ENCODE data around the gene REC8. TPM values are rescaled to one million over a fixed set of nuclear protein-coding genes. Genes with fewer than 3 reads are reported as not detected.
"Not testable (repeated sequence)": the region's sequence is repeated elsewhere in the genome, so short reads cannot be mapped to it uniquely, and the experiment has no call there.

The REC8 gene
- total RNA-seq, 1 donor from 2014 or later, result 46.4 TPM

GRCh38 chr14:24219080-24219479 lies 47.2 kb downstream of the REC8 start:
- TF ChIP-seq CTCF (IDR thresholded peaks at IDR 0.05; ENCODE audit: insufficient read depth, low read depth, low read length), result no peak
- no peak for TF ChIP-seq EZH2 (IDR thresholded peaks at IDR 0.05; ENCODE audit: insufficient read depth, low read length)
- no peak for FAIRE-seq
- Histone ChIP-seq H3K4me1 (ENCODE audit: insufficient read depth, low read length) (peaks cover 3% of the 10 kb centered on the region), H3K79me2 (ENCODE audit: insufficient read depth, low read length) (peaks cover 57% of the 10 kb centered on the region), H4K20me1 (ENCODE audit: insufficient read depth, low read length) (peaks cover 5% of the 10 kb centered on the region), H2AFZ (ENCODE audit: low read depth, low read length) (no peak overlapping the region), H3K36me3 (ENCODE audit: insufficient read depth, low read length) (no peaks in the 10 kb centered on the region), H3K4me3 (ENCODE audit: insufficient read depth, low read depth, low read length) (no peak overlapping the region), H3K9ac (ENCODE audit: low read length) (no peak overlapping the region), H3K9me3 (ENCODE audit: insufficient read depth, low read depth, low read length) (no peaks in the 10 kb centered on the region), H3K27me3 (ENCODE audit: insufficient read depth, low read length) (no peaks in the 10 kb centered on the region), H3K27ac (ENCODE audit: low read depth, low read length) (no peak overlapping the region), H3K4me2 (ENCODE audit: low read length) (no peak overlapping the region)
- peaks cover 7% of the 10 kb centered on the region for H3K36me3 Mint-ChIP-seq (ENCODE audit: low read depth, unreplicated experiment)
- no peaks in the 10 kb centered on the region for H3K9me3 Mint-ChIP-seq (ENCODE audit: unreplicated experiment)
- no peak overlapping the region for H3K4me3 Mint-ChIP-seq (ENCODE audit: unreplicated experiment)
- DNase-seq (ENCODE audit: low read depth), result no peak
- no peaks in the 10 kb centered on the region for H3K27me3 Mint-ChIP-seq (ENCODE audit: low read depth, unreplicated experiment)
- peaks cover 8% of the 10 kb centered on the region for H3K4me1 Mint-ChIP-seq (ENCODE audit: low read depth, unreplicated experiment)
- no peak overlapping the region for H3K27ac Mint-ChIP-seq (ENCODE audit: unreplicated experiment)

- FAIRE-seq, result no peak
- no peak overlapping the region for H3K4me2 ChIP-seq (ENCODE audit: low read length)
- no peak for DNase-seq (ENCODE audit: low read depth)
- no peaks in the 10 kb centered on the region for H3K36me3 ChIP-seq (ENCODE audit: insufficient read depth, low read length)
- H3K4me3 ChIP-seq (ENCODE audit: insufficient read depth, low read depth, low read length), result no peak overlapping the region
- H3K9ac ChIP-seq (ENCODE audit: low read length), result no peak overlapping the region
- H4K20me1 ChIP-seq (ENCODE audit: insufficient read depth, low read length), result peaks cover 5% of the 10 kb centered on the region
- H3K79me2 ChIP-seq (ENCODE audit: insufficient read depth, low read length), result peaks cover 60% of the 10 kb centered on the region
- H3K4me3 Mint-ChIP-seq (ENCODE audit: unreplicated experiment), result no peak overlapping the region
- no peak overlapping the region for H3K27ac Mint-ChIP-seq (ENCODE audit: unreplicated experiment)
- TF ChIP-seq CTCF (IDR thresholded peaks at IDR 0.05; ENCODE audit: insufficient read depth, low read depth, low read length) (no peak), EZH2 (IDR thresholded peaks at IDR 0.05; ENCODE audit: insufficient read depth, low read length) (no peak)
- no peaks in the 10 kb centered on the region for H3K27me3 ChIP-seq (ENCODE audit: insufficient read depth, low read length)
- H3K27ac ChIP-seq (ENCODE audit: low read depth, low read length), result no peak overlapping the region
- H3K27me3 Mint-ChIP-seq (ENCODE audit: low read depth, unreplicated experiment), result no peaks in the 10 kb centered on the region
- peaks cover 3% of the 10 kb centered on the region for H3K4me1 ChIP-seq (ENCODE audit: insufficient read depth, low read length)
- H3K4me1 Mint-ChIP-seq (ENCODE audit: low read depth, unreplicated experiment), result peaks cover 12% of the 10 kb centered on the region
- H3K36me3 Mint-ChIP-seq (ENCODE audit: low read depth, unreplicated experiment), result peaks cover 9% of the 10 kb centered on the region
- H3K9me3 Mint-ChIP-seq (ENCODE audit: unreplicated experiment), result no peaks in the 10 kb centered on the region
- no peaks in the 10 kb centered on the region for H3K9me3 ChIP-seq (ENCODE audit: insufficient read depth, low read depth, low read length)
- no peak overlapping the region for H2AFZ ChIP-seq (ENCODE audit: low read depth, low read length)
Measured at GRCh38 chr14:24219521-24219920, 47.6 kb downstream of the REC8 start.

- not testable (repeated sequence) for H3K27ac ChIP-seq (ENCODE audit: low read depth, low read length); H3K9ac ChIP-seq (ENCODE audit: low read length); H3K36me3 Mint-ChIP-seq (ENCODE audit: low read depth, unreplicated experiment); H3K4me1 ChIP-seq (ENCODE audit: insufficient read depth, low read length); H3K27me3 ChIP-seq (ENCODE audit: insufficient read depth, low read length); H3K27me3 Mint-ChIP-seq (ENCODE audit: low read depth, unreplicated experiment); H3K27ac Mint-ChIP-seq (ENCODE audit: unreplicated experiment); H3K9me3 Mint-ChIP-seq (ENCODE audit: unreplicated experiment); H3K36me3 ChIP-seq (ENCODE audit: insufficient read depth, low read length); H3K9me3 ChIP-seq (ENCODE audit: insufficient read depth, low read depth, low read length); H4K20me1 ChIP-seq (ENCODE audit: insufficient read depth, low read length); H3K4me1 Mint-ChIP-seq (ENCODE audit: low read depth, unreplicated experiment); DNase-seq (ENCODE audit: low read depth); H2AFZ ChIP-seq (ENCODE audit: low read depth, low read length); H3K4me2 ChIP-seq (ENCODE audit: low read length); FAIRE-seq; H3K4me3 ChIP-seq (ENCODE audit: insufficient read depth, low read depth, low read length); H3K4me3 Mint-ChIP-seq (ENCODE audit: unreplicated experiment)
- peaks cover 86% of the 10 kb centered on the region for H3K79me2 ChIP-seq (ENCODE audit: insufficient read depth, low read length)
Measured at GRCh38 chr14:24222987-24223386, 51.1 kb downstream of the REC8 start.
